GM23338 (cell line): ENCODE data around the gene AMER1.

Source experiments
- CTCF ChIP-seq, 2 experiments: fragments of 200-600 bp in 1 of 2; sonication (generic) in 1 of 2; conservative IDR thresholded peaks; 2 replicates each; pipeline versions ENCODE4 v1.5.1 to v1.6.1; 2016 to 2017; ENCODE audit warnings: antibody characterized with exemption in 2 of 2, low read depth in 2 of 2, mild to moderate bottlenecking in 2 of 2, moderate library complexity in 1 of 2
- EZH2phosphoT487 ChIP-seq: fragments of 200-600 bp; sonication (generic); IDR thresholded peaks from one replicate; pipeline ENCODE4 v1.8.1; 2018; ENCODE audit warnings: antibody characterized with exemption; ENCODE audit not compliant: unreplicated experiment

GRCh38 chrX:64187762-64188150, 17.8 kb downstream of the AMER1 start:
- TF ChIP-seq EZH2phosphoT487: no peak
- no peak for TF ChIP-seq CTCF (conservative IDR thresholded peaks at IDR 0.05; ENCODE audit: low read depth in 2 of 2)
